Stimulated activated memory B cell treated with anti-CD40 and anti-IgM and Interleukin-4, amounts not matched to agents 10 μg/mL and 1 μg/mL and 100 μg/mL, for 72 hours (primary cell): ENCODE measurements around the gene TMEM168.
"Not testable (repeated sequence)": the region's sequence is repeated elsewhere in the genome, so short reads cannot be mapped to it uniquely, and the experiment has no call there.

ENCODE experiments used
- ATAC-seq: fragments of 150-1000 bp; cut with Tn5 transposase; 2 replicates; pipeline ENCODE4 v1.10.0; 2021
- H3K27ac Mint-ChIP-seq: one replicate; pipeline ENCODE4 v1.8.0; 2022; ENCODE audit warnings: mild to moderate bottlenecking, mixed read lengths
- H3K27me3 Mint-ChIP-seq: one replicate; pipeline ENCODE4 v1.8.0; 2022; ENCODE audit warnings: mixed read lengths
- H3K36me3 Mint-ChIP-seq: one replicate; pipeline ENCODE4 v1.8.0; 2022; ENCODE audit warnings: mixed read lengths
- H3K4me1 Mint-ChIP-seq: one replicate; pipeline ENCODE4 v1.8.0; 2022; ENCODE audit warnings: mixed read lengths
- H3K4me3 Mint-ChIP-seq: one replicate; pipeline ENCODE4 v1.8.0; 2022; ENCODE audit warnings: mild to moderate bottlenecking, moderate library complexity, mixed read lengths
- H3K9me3 Mint-ChIP-seq: one replicate; pipeline ENCODE4 v1.8.0; 2022; ENCODE audit warnings: mixed read lengths

TMEM168 gene, protein sequence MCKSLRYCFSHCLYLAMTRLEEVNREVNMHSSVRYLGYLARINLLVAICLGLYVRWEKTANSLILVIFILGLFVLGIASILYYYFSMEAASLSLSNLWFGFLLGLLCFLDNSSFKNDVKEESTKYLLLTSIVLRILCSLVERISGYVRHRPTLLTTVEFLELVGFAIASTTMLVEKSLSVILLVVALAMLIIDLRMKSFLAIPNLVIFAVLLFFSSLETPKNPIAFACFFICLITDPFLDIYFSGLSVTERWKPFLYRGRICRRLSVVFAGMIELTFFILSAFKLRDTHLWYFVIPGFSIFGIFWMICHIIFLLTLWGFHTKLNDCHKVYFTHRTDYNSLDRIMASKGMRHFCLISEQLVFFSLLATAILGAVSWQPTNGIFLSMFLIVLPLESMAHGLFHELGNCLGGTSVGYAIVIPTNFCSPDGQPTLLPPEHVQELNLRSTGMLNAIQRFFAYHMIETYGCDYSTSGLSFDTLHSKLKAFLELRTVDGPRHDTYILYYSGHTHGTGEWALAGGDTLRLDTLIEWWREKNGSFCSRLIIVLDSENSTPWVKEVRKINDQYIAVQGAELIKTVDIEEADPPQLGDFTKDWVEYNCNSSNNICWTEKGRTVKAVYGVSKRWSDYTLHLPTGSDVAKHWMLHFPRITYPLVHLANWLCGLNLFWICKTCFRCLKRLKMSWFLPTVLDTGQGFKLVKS

DNA sequence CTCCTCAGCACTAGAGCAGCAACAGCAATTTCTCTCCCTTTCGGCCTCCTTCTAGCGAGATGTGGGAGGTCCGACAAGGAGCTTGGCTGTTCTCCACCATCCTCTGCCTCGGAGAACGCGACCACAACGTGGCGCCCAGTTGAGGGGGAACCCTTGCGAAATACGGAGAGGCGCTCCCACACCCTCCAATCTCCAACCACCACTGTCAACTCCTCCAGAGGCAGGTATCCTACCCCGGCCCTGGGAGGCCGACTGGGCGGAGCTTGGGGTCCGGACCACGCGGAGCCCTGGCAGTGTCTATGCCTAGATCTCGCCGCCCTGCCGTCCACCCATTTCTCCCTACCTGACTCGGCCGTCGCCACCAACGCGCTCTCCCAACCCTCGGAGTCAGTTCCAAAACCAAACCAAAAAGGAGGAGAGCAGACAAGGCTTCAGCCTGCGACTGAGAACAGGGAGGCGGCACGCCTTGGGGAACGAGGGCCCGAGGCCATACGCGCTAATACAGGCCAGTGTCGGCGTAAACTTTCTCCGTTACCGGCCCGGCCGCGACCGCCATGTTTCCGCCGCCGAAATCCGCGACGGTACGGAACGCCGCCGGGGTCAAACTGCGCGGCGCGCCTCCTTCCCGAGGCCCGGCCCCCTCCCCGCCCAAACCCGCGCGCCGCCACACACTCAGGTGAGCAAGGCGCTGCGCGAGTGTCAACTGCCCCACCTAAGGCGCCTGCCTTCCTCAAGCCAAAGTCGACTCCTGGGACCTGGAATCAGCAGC is at the start of gene TMEM168:
Gene TMEM168 (minus strand): TSS at position 577 of the 769 bp plus-strand sequence. CDS start 5,568 bp downstream, outside the sequence.
- Mint-ChIP-seq H3K36me3 (peaks cover 6% of the 10 kb centered on the region), H3K4me3 (peak within 1 kb of the TSS; percentile 86), H3K27me3 (no peaks in the 10 kb centered on the region), H3K27ac (peak within 1 kb of the TSS; percentile 95), H3K4me1 (peaks cover 37% of the 10 kb centered on the region), H3K9me3 (no peaks in the 10 kb centered on the region)
- ATAC-seq: peak; percentile 91

DNA sequence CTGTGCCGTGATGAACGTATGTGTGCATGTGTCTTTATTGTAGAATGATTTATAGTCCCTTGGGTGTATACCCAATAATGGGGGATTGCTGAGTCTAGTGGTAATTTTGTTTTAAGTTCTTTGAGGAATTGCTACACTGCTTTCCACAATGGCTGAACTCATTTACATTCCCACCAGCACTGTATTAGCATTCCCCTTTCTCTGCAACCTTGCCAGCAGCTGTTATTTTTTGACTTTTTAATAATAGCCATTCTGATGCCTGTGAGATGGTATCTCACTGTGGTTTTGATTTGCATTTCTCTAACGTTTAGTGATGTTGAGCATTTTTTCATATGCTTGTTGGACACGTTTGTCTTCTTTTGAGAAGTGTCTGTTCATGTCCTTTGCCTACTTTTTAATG is 45.7 kb upstream of the TMEM168 start:
- not testable (repeated sequence) for ATAC-seq, H3K4me1 Mint-ChIP-seq, H3K27me3 Mint-ChIP-seq, H3K9me3 Mint-ChIP-seq, H3K27ac Mint-ChIP-seq, H3K4me3 Mint-ChIP-seq
- H3K36me3 Mint-ChIP-seq: peaks cover 46% of the 10 kb centered on the region

GRCh38 chr7:112833082-112833481 is 42.9 kb upstream of the TMEM168 start:
- no peak overlapping the region for H3K4me3 Mint-ChIP-seq
- H3K9me3 Mint-ChIP-seq: peaks cover 8% of the 10 kb centered on the region
- no peaks in the 10 kb centered on the region for H3K27me3 Mint-ChIP-seq
- H3K36me3 Mint-ChIP-seq: peaks cover 57% of the 10 kb centered on the region
- H3K4me1 Mint-ChIP-seq: no peaks in the 10 kb centered on the region
- no peak overlapping the region for H3K27ac Mint-ChIP-seq
- ATAC-seq: no peak

GRCh38 chr7:112830769-112831168 is 40.6 kb upstream of the TMEM168 start:
- H3K27ac Mint-ChIP-seq: no peak overlapping the region
- H3K4me1 Mint-ChIP-seq: no peaks in the 10 kb centered on the region
- peaks cover 49% of the 10 kb centered on the region for H3K36me3 Mint-ChIP-seq
- ATAC-seq: no peak
- H3K4me3 Mint-ChIP-seq: no peak overlapping the region
- H3K27me3 Mint-ChIP-seq: no peaks in the 10 kb centered on the region
- H3K9me3 Mint-ChIP-seq: peaks cover 8% of the 10 kb centered on the region

DNA sequence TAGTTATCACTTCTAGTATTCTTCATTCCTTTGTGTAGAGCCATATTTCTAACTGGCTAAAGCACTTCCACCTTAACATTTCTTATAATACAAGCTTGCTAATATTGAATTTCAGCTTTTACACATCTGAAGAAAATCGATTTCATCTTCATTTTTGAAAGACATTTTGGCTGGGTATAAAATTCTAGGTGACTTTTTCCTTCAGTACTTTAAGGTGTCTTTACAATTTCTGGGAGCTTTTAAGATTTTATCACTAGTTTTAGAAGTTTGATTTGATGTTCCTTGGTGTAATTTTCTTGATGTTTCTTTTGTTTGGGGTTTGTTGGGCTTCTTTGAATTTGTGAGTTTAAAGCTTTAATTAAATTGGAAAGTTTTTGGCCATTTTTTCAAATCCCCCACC is 38.5 kb upstream of the TMEM168 start:
- Mint-ChIP-seq H3K36me3 (peaks cover 42% of the 10 kb centered on the region), H3K4me3 (no peak overlapping the region), H3K27ac (no peak overlapping the region), H3K9me3 (peaks cover 8% of the 10 kb centered on the region), H3K27me3 (no peaks in the 10 kb centered on the region), H3K4me1 (no peaks in the 10 kb centered on the region)
- ATAC-seq: no peak

DNA sequence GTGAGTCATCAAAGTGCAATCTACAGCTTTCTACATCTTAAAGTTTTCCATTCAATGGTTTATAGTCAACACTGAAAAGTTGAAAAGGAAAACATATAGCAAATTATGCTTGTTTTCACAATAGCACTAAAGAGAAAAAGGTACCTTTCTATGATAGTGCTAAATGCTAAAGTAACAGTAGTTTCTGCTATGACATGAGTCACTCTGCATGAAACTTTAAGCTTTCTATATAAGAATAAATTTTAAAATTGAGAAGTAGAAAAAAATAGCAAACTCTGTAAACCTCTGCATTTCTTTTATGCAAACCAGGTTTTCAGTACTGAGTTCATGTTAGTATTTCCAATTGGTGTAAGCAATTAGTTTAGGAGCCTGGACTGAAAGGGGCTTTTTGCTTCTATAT is 31.2 kb upstream of the TMEM168 start:
- Mint-ChIP-seq H3K36me3 (peaks cover 23% of the 10 kb centered on the region), H3K9me3 (peaks cover 2% of the 10 kb centered on the region), H3K4me1 (no peaks in the 10 kb centered on the region), H3K4me3 (no peak overlapping the region), H3K27me3 (no peaks in the 10 kb centered on the region), H3K27ac (no peak overlapping the region)
- ATAC-seq: no peak

DNA sequence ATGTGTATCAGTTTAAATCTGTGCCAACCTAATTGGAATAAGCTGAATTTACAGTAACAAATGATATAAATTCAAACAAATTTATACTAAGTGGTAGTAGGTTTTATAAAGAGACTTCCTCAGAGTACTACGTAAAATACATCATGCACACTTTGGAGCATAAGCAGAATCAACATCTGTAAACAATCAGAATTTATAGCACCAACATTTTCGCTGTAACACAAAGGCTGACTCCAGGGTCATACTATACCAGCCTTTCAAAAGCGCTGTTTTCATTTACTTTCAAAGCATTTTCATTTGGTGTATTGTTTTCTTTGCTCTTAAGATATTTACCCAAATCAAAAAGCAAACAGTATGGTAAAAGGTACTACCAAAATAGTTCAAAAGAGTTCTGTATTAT is 29.3 kb upstream of the TMEM168 start:
- Mint-ChIP-seq H3K36me3 (peaks cover 26% of the 10 kb centered on the region), H3K27ac (no peak overlapping the region), H3K4me3 (no peak overlapping the region), H3K27me3 (no peaks in the 10 kb centered on the region), H3K9me3 (peaks cover 8% of the 10 kb centered on the region), H3K4me1 (no peaks in the 10 kb centered on the region)
- no peak for ATAC-seq

DNA sequence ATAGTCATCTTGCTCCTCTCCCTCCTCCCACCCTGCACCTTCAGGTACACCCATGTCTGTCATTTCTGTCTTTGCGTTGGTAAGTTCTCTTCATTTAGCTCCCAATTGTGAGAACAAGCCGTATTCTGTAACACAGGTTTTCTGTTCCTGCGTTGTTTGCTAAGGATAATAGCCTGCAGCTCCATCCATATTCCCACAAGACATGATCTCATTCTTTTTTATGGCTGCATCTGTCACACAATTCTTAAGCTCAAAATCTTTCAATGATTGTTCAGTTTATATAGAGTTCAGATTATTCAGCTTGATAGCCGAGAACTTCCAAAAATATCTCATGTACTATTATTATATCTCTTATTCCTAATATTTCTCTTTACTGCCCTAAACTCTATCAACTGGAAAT is 16.0 kb upstream of the TMEM168 start:
- no peak for ATAC-seq
- Mint-ChIP-seq H3K36me3 (no peaks in the 10 kb centered on the region), H3K27ac (no peak overlapping the region), H3K4me1 (no peaks in the 10 kb centered on the region), H3K9me3 (peaks cover 4% of the 10 kb centered on the region), H3K27me3 (no peaks in the 10 kb centered on the region), H3K4me3 (no peak overlapping the region)

GRCh38 chr7:112802406-112802805 is 12.2 kb upstream of the TMEM168 start:
- no peaks in the 10 kb centered on the region for H3K36me3 Mint-ChIP-seq
- H3K27me3 Mint-ChIP-seq: no peaks in the 10 kb centered on the region
- H3K27ac Mint-ChIP-seq: no peak overlapping the region
- no peak overlapping the region for H3K4me3 Mint-ChIP-seq
- no peaks in the 10 kb centered on the region for H3K9me3 Mint-ChIP-seq
- ATAC-seq: no peak
- H3K4me1 Mint-ChIP-seq: no peaks in the 10 kb centered on the region

GRCh38 chr7:112800486-112800885 is 10.3 kb upstream of the TMEM168 start:
- H3K9me3 Mint-ChIP-seq: no peaks in the 10 kb centered on the region
- no peak for ATAC-seq

GRCh38 chr7:112799448-112800120 is 9.4 kb upstream of the TMEM168 start:
- Mint-ChIP-seq H3K4me3 (no peak overlapping the region), H3K27me3 (no peaks in the 10 kb centered on the region), H3K9me3 (no peaks in the 10 kb centered on the region), H3K4me1 (no peaks in the 10 kb centered on the region), H3K27ac (no peak overlapping the region), H3K36me3 (no peaks in the 10 kb centered on the region)
- ATAC-seq: no peak

More at GRCh38 chr7:112800486-112800885, 10.3 kb upstream of the TMEM168 start:
- Mint-ChIP-seq H3K27me3 (no peaks in the 10 kb centered on the region), H3K36me3 (no peaks in the 10 kb centered on the region), H3K4me3 (no peak overlapping the region), H3K27ac (no peak overlapping the region), H3K4me1 (no peaks in the 10 kb centered on the region)

DNA sequence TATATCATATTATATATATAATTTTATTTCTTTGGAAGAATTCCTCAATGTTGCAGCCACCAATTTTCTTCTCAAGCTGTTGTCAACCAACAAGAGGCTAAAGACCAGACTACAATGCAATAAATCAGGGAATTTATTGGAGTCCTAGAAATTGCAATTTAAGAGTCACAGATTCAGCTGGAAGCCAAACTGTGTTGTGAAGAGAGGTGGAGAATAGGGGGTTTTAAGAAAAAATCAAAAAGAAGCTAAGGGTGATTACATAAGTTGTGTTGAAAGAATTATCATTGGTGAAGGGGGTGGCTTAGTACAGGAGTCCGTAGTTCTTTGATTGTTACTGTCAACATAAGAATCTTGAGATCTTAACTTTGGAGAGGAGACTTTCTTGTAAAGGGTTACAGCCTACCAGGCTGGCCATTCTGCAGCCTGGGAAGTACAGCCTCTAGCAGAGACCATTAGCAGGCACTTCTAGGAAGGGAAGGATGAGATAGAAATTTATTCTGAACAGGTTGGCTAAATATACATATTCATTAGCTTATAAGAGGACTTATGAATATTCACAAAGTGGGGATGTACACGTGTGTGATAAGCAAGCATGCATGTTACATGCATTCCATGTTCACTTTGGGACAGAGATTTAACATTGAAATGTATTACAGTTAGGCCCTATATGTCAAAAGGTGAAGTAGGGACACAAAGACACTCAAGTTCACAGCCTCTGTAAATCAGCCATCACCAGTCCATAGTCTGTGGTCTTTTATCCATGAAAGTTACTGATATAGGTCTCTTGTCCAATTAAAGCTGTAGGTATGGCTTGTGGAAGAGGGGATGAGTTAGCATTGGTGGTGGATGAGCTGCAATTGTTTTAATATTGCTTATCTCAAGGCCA is 8.3 kb upstream of the TMEM168 start:
- Mint-ChIP-seq H3K27me3 (no peaks in the 10 kb centered on the region), H3K27ac (no peak overlapping the region), H3K36me3 (no peaks in the 10 kb centered on the region), H3K9me3 (no peaks in the 10 kb centered on the region), H3K4me3 (no peak overlapping the region), H3K4me1 (no peaks in the 10 kb centered on the region)
- ATAC-seq: no peak

- ATAC-seq, H3K27ac Mint-ChIP-seq, H3K4me3 Mint-ChIP-seq, H3K36me3 Mint-ChIP-seq, H3K4me1 Mint-ChIP-seq, H3K27me3 Mint-ChIP-seq, H3K9me3 Mint-ChIP-seq: not testable (repeated sequence)
Measured at GRCh38 chr7:112796552-112796951, 6.4 kb upstream of the TMEM168 start.

DNA sequence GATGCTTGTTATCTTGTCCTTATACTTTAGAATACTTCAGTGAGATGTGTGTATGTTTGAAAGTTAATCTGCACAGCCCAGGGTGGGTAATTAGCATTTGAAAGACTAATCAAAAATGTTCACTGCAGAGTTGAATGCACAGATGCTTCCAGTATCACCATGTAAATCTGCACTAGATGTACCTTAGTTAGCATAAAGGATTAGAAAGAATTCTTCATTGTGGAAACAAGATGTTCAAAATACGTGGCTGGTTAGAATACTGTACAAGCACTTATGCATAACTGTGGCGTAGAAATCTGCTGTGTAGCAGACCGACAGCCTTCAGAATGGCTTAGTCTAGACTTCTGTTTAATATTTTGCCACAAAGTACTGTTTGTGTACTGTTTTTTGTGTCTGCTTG is 2.2 kb upstream of the TMEM168 start:
- Mint-ChIP-seq H3K4me1 (peaks cover 31% of the 10 kb centered on the region), H3K27me3 (no peaks in the 10 kb centered on the region), H3K27ac (no peak overlapping the region), H3K36me3 (peaks cover 6% of the 10 kb centered on the region), H3K4me3 (no peak overlapping the region), H3K9me3 (no peaks in the 10 kb centered on the region)
- no peak for ATAC-seq
